Astrocyte of the spinal cord (primary cell): ENCODE data around the gene ROR2.

Source experiments
- DNase-seq: peaks from one replicate; pipeline ENCODE4 v3.0.0; 2011; ENCODE audit warnings: low read depth, low spot score
- H3K4me3 ChIP-seq: 2 replicates; pipeline ENCODE4 v1.5.1; 2011; ENCODE audit warnings: low read depth, mild to moderate bottlenecking, low read length, moderate library complexity
- in situ Hi-C: cut with HindIII; loops from 2 replicates; pipeline ENCODE4 v1.10.0; 2017; ENCODE audit warnings: low sequenced_read_pairs
- TF ChIP-seq, protein P1 (sequence below): IDR thresholded peaks from 2 replicates; pipeline ENCODE4 v1.5.1; 2012; ENCODE audit warnings: low read depth, mild to moderate bottlenecking, low read length, inconsistent platforms

ROR2 gene

GRCh38 chr9:91814201-91814600 is 135.8 kb downstream of the ROR2 start:
- no peak for DNase-seq
- in situ Hi-C loops = no loop called here
- TF ChIP-seq, protein P1, sequence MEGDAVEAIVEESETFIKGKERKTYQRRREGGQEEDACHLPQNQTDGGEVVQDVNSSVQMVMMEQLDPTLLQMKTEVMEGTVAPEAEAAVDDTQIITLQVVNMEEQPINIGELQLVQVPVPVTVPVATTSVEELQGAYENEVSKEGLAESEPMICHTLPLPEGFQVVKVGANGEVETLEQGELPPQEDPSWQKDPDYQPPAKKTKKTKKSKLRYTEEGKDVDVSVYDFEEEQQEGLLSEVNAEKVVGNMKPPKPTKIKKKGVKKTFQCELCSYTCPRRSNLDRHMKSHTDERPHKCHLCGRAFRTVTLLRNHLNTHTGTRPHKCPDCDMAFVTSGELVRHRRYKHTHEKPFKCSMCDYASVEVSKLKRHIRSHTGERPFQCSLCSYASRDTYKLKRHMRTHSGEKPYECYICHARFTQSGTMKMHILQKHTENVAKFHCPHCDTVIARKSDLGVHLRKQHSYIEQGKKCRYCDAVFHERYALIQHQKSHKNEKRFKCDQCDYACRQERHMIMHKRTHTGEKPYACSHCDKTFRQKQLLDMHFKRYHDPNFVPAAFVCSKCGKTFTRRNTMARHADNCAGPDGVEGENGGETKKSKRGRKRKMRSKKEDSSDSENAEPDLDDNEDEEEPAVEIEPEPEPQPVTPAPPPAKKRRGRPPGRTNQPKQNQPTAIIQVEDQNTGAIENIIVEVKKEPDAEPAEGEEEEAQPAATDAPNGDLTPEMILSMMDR = no peak
- H3K4me3 ChIP-seq = no peak overlapping the region

- H3K4me3 ChIP-seq = no peak overlapping the region
- DNase-seq = no peak
- in situ Hi-C loops = no loop called here
- TF ChIP-seq, protein P1 = no peak
These were observed 136.7 kb downstream of the ROR2 start for GRCh38 chr9:91813176-91813795.

- in situ Hi-C loops = no loop called here
These were observed 137.8 kb downstream of the ROR2 start for GRCh38 chr9:91812191-91812590.

DNA sequence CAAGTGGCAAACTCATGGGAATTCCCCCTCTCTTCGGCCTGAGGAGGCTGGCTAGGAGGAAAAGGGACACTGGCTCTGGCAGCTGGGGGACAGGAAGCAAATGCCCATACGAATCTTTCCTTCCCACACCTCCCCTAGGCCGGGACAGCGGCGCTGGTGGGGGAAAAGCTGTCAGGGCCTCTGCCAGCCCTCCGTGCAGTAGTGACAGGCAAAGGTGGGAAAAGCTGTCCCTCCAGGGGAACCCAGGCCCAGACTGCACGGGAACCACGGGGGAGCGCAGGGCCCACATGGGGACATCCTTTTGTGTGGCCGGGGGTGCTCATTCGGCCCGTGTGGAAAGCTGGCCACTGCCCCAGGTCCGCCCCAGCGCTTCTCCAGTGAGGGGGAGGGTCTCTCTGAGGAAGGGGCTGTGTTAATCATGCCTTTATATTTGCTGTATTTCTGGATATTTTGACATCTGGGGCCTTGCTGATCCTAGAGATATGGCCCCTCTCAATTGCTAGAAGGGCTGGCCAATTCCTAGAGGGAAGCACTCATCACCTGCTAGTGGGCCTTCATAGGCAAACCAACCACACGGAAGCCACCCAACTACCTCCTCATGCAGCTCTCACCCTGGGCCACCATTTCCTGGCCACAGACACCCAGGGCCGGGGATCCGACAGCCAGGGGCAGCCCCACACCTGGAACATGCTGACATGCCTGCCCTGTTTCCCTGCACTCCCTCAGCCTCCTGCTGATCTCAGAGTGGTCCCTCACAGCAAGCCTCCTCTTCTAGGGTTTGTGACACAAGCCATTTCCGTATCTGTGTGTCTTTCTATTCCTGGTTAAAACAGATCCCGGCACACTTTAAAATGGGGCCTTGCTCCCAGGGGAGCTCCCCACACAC is 138.8 kb downstream of the ROR2 start:
- no peak overlapping the region for H3K4me3 ChIP-seq
- in situ Hi-C loops = no loop called here
- no peak for DNase-seq
- TF ChIP-seq, protein P1 = no peak

More at GRCh38 chr9:91812191-91812590, 137.8 kb downstream of the ROR2 start:
- no peak overlapping the region for H3K4me3 ChIP-seq
- no peak for DNase-seq
- TF ChIP-seq, protein P1 = no peak

GRCh38 chr9:91810286-91810905 is 139.6 kb downstream of the ROR2 start:
- no peak for DNase-seq
- TF ChIP-seq, protein P1 = no peak
- in situ Hi-C loops = no loop called here
- H3K4me3 ChIP-seq = no peak overlapping the region

GRCh38 chr9:91809581-91810285 is 140.3 kb downstream of the ROR2 start:
- TF ChIP-seq, protein P1 = no peak
- peak; percentile 6 for DNase-seq
- in situ Hi-C loops = no loop called here
- no peak overlapping the region for H3K4me3 ChIP-seq
